Measurements from ENCODE around the gene SCD5.

- TF ChIP-seq TCF7L2 (IDR thresholded peaks at IDR 0.05; ENCODE audit: borderline replicate concordance, low read depth, low read length) (no peak), PATZ1 (tag by site-specific recombination; IDR thresholded peaks at IDR 0.05) (no peak), ZNF580 (tag by site-specific recombination; IDR thresholded peaks at IDR 0.05) (no peak), BCL11B (tag by site-specific recombination; IDR thresholded peaks at IDR 0.05; ENCODE audit: low read depth) (no peak), ZNF341 (tag by site-specific recombination; IDR thresholded peaks at IDR 0.05; ENCODE audit: low read depth) (no peak), HOXA7 (CRISPR knock-in tag; IDR thresholded peaks at IDR 0.05; ENCODE audit: borderline replicate concordance) (no peak), INSM2 (tag by site-specific recombination; IDR thresholded peaks at IDR 0.05) (no peak), CTCF (tag by site-specific recombination; IDR thresholded peaks at IDR 0.05) (no peak), ZNF302 (tag by site-specific recombination; IDR thresholded peaks at IDR 0.05; ENCODE audit: low read depth) (no peak), ZNF174 (tag by site-specific recombination; IDR thresholded peaks at IDR 0.05) (no peak), PRDM1 (tag by site-specific recombination; IDR thresholded peaks at IDR 0.05) (no peak)
Measured at GRCh38 chr4:82787342-82787741, 11.3 kb downstream of the SCD5 start.
